Activated CD8-positive, alpha-beta memory T cell treated with anti-CD3 and anti-CD28 coated beads, Interleukin-2, amount 50 U/mL, for 48 hours (primary cell): ENCODE data around the gene RNF213.

Experiments
- DNase-seq: peaks from one replicate; pipeline ENCODE4 v3.0.0-alpha.2; 2020

RNF213 gene

DNA sequence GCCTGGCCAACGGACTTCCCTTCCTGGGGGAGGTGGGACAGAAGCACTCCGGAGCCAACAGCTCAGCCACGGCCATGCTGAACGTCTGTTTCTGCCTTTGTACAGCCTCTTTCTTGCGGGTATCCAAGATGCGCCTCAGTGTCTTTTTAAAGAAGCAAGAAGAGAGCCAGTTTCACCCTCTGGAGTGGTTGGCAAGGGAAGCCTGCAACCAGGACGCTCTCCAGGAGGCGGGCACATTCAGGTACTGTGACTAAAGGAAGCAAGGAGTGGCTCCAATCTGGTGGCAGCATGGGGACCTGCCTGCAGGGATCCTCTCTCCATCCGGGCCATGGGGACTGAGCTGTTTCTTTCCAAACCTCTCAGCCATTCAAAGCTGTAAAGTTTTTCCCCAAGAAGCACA is 93.7 kb downstream of the RNF213 start:
- DNase-seq, result no peak

DNA sequence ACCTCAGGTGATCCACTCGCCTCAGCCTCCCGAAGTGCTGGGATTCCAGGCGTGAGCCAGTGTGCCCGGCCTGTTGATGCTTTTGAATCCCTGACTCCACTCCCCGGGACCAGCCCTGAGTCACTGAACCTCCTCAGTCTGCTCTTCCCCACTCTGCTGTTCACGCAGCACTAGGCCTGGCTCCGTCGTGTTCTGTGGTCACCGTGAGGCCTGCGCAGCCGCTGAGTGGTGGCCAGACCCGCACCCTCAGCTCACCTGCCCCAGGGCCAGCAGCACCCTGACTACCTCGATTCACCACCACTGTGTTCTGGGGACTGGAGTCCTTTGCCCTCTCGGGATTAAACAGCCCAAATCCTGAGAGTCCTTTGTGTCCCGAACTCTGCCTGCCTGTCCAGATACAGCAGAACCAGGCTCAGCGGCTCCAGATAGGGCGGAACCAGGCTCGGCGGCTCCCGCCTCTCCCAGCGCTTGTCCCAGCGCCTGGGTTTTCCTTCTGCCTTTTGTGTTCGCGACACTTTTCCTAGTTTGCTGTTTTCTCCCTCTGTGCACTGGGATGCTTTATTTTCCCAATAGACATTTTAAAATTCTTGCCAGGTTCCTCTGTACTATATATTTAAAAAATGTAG is 95.7 kb downstream of the RNF213 start:
- DNase-seq, result no peak

DNA sequence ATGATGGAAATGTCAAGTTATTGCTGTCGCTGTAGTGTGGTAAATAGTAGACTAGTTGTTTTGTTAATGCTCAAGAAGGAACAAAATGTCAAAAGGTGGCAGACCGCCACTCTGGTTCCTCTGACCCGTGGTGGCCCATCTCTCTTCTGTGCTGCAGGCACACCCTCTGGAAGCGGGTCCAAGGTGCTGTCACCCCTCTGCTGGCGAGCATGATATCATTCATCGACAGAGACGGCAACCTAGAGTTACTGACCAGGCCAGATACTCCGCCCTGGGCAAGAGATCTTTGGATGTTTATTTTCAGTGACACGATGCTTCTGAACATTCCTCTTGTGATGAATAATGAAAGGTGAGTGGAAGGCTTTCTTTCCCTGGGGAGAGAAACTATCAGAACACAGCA is 97.5 kb downstream of the RNF213 start:
- DNase-seq, result no peak

DNA sequence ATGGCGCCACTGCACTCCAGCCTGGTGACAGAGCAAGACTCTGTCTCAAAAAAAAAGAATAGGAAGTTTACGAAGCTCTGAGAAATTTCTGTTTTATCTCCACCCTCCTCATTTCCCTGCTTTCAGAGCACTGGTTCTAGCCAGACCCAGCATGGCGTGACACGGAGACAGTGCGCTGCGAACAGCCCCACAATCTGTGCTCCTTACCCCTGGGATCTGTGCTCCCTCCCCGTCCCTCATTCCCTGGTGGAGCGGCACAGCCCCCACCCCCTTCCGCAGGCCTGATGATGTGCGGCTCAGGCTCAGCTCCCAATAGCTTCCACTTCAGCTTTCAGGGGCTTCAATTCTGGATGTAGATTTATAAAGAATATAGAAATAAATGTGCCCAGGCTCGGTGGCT is 98.2 kb downstream of the RNF213 start:
- no peak for DNase-seq

DNA sequence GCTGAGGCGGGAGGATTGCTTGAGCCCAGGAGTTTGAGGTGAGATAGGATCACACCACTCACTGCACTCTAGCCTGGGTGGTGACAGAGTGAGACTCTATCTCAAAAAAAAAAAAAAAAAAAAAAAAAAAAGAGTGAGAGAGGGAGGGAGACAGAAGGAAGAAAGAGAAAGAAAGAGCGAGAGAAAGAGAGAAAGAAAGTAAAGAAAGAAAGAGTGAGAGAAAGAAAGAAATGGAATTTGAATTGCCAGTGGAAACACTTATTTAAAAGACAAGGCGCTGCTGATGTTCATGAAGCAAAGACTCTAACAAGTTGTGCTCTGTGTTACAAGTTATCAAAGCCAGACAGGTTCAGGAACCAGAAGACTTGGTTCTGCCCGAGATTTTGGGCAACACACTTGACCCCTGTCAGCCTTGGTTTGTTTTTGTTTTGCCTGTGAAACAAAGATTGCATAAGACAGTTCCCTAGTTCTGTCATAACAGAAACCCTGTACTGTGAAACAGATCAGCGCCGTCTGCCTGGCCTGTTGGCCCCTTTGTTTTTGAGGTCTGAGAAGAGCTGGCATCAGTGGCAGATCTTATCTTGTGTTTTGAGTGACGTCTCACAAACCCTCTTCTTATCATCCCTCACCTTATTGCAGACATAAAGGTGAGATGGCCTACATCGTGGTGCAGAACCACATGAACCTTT is 98.9 kb downstream of the RNF213 start:
- DNase-seq, result no peak

DNA sequence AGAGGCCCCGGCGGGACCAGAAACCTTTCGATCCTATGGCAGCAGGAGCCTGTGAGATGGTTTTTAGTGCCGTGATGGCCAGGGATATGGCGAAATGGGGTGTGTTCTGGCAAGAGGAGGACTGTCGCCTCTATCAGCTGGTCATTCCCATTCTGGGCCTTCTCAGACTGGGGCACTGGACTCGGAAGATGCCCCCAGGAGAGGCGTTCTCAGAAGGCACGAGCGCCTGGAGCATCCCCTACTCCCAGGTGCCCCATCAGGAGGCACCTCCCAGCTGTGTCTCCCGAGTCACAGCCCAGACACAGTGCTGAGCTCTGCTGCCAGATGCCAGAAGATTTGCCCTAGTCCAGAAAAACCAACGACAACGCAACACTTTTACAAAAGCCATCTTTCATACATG is 99.7 kb downstream of the RNF213 start:
- DNase-seq, result no peak

DNA sequence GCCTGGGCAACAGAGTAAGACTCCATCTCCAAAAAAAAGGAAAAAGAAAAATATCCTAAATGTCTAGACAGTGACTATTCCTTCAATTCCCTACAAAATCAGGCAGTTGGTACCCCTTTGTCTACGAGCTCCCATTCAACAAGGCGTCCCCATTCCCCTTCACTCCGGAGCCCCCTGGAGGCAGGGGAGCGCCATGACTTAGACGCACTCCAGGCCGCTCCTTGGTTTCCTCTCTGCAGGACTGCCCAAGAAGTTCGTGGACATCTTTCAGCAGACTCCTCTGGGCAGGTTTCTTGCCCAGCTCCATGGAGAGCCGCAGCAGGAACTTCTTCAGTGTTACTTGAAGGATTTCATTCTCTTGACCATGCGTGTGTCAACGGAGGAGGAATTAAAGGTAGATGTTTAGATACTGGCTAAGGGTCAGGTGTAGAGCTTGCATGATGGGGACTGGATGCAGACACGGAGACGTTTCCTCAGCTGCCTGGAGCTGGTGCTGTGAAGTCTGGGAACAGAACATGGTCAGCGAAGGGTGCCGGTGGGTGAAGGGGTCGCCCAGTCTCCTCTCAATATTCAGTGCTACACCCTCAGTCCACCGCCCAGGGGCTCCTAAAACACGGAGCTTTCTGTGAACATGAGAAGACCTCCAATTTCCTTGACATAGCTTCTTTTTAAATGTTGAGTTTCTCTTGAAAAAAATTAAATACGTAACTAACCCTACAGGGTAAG is 101.0 kb downstream of the RNF213 start:
- DNase-seq, result no peak

DNA sequence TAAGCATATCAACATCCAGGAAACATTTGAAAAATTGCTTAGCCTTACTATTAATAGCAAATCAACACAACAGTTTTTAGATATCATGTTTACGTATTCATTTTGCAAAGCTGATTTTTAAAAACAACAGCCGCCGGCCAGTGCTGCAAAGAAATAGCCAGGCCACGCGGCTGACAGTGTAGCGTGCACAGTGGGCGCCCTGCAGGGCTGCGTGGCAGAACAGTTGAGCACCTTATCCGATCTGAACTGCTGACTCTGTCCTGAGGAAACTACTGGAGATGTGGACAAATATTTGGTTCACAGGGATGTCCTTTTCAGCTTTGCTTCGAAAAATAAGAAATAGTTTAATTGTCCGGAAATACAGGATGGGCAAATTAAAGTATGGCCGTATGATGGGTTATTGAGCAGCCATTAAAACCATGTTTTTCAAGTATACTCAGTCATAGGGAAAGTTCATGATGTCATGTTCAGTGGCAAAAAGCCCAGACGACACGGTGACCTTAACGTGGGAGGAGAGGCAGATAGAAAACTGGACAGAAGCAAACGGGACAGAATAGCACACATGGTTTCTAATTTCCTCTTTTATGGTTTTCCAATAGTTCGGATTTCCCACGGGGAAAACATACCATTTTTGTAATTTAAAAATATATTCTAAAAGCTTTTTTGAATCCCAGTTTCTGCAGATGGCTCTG is 101.9 kb downstream of the RNF213 start:
- no peak for DNase-seq

DNA sequence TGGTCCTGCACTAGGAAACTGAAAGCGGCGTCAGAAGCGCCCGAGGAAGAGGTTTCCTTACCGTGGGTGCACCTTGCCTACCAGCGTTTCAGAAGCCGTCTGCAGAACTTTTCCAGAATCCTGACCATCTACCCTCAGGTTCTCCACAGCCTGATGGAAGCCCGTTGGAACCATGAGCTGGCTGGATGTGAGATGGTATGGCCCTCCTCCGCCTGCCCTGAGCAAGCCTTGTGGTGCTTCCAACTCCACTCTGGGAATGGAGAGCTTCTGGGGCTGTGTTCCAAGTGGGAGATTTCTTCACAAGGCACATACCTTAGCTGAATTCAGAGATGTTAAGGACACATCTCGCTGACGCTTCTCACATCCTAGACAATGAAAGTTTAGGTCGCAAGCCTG is 102.5 kb downstream of the RNF213 start:
- no peak for DNase-seq

DNA sequence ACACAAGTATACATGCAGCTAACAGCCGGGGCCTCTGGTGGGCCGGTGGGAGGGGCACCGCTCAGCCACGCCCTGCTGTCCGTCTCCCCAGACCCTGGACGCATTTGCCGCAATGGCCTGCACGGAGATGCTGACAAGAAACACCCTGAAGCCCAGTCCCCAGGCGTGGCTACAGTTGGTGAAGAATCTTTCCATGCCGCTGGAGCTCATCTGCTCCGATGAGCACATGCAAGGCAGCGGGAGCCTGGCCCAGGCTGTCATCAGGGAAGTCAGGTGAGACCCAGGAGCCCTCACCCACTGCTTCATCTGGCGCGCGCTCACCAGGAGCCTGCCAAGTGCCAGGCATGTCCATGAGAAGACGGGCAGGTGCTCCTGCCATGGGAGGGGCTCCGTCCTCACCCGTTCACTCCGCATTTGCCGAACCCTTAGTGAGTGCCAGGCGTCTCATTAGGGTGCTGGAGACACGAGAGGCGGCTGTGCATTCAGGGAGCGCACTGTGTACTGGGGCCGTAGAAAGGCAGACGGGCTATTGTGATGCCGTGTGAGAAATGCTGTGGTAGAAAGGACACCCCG is 103.0 kb downstream of the RNF213 start:
- no peak for DNase-seq

DNA sequence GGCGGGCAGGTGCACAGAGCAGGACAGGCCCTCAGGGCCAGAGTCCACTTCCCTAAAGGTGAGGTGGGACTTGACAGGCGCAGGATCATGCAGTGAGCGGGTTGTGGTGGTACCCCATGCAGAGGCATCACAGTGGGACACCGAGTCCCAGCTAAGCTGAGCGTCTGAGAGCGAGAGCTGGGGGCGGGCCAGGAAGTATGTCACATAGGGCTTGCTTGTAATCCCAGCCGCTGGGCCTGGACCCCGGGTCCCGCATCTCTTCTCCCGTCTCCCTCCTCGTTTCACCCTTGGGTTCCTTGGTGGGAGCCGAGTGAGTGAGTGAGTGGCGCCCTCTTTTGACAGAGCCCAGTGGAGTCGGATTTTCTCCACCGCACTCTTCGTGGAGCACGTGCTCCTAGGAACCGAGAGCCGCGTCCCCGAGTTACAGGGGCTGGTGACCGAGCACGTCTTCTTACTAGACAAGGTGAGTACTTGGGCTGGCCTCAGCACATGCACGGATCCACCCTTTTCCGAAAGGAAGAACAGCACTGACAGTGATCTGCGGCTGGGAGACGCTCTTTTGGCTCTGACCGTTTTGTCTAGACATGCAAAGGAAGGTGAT is 103.5 kb downstream of the RNF213 start:
- no peak for DNase-seq

DNA sequence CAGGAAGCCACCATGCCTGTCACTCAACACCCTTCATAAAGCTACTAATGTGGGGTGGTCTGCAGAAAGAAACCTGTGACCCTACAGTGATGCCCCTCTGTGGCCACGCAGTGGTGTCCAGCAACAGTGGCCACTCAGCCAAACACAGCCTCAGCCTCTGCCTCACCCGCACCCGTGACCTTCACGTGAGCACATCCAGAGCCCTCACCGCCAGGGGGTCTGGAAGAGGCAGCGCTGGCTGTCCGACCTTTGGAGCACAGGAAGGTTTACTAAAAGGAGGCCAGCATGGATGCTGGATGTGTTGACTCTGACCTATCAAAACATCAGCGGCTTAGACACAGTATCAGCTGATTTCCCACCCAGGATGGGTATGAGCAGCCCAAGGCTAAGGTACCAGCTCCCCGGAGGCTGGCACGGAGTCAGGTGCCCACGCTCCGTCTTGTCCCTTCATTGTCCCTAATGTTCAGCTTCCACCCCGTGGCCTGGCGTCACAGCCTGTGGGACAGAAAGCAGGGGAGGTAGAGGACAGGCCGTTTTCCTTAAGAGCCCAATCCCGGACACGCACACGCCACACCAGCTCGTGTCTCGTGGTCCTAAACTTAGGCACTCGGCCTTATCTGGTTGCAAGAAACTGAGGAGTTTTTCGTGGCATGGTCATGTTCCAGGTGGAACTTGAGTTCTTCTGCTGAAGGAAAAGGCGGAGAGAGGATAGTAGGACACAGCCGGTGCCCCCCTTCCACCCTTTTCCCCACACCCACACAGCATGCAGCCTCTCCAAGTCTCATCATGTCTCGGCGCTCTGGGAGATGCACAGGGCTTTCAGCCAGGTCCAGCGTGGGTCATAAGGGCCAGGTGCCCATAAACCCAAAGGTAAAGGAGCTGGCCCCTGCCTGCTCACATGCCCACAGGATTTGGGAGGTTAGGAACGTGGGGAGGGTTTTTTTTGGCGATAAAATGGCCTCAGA is 104.6 kb downstream of the RNF213 start:
- no peak for DNase-seq

DNA sequence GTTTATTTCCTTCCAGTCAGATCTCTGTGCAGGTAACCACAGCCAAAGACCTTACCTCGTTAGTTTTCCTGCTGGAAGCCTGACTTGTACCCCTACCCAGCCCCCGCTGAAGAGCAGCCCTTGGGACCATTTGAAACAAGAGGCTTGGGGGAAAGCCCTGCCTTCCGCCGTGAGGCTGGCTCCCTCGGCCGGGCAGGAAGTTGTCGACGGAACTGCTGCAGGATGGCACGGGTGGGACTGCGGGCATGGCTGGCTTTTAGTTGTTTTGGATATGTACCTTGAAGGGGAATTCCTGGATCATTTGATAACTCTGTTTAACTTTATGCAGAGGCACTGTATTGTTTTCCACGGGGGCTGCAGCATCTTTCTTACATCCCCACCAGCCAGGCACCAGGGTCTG is 105.3 kb downstream of the RNF213 start:
- DNase-seq, result no peak

DNA sequence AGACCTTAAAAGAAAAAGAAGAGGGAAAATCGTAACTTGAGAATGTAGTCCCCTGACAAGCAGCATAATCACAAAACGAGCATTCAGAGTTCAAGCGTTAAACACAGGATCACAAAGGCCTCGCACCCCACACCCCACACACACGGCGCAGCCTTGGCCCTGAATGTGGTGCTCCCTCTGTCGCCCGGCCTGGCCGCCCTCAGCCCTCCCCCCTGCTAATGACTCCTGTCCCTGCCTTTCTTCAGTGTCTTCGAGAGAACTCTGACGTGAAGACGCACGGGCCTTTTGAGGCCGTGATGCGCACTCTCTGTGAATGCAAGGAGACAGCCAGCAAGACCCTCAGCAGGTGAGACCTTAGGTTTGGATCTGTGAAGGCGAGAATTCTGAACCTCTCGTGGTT is 106.9 kb downstream of the RNF213 start:
- no peak for DNase-seq

DNA sequence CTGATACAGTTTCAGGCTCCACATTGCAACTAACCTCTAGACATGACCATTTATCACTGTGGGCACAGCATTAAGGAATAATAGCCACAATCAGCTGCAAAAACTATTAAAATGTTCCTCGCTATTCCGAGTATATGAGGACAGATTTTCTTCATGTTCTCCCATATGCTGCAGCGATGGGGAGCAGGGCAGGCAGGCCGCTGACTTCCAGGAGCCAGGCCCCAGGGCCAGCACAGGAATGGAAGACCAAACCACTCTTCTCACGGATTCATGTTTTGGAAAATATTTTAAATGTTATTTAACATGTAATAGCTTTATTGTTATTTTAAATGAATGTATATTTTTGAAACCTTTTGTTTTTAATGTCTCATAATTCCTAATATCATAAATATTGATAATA is 110.5 kb downstream of the RNF213 start:
- DNase-seq, result no peak

DNA sequence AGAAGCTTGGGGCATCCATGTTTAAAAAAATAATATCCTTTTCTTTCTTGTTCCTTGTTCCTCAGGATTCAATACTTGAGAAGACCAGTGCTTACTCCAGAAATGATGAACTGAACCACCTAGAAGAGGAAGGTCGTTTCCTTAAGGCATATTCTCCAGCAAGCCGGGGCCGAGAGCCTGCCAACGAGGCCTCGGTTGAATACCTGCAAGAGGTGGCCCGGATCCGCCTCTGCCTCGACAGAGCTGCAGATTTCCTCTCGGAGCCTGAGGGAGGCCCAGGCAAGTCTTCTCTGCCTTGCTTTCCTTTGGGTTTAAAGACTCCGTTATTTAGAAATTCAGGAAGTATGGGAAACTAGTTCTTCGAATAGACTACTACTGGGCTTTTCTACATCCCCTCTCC is 111.8 kb downstream of the RNF213 start:
- DNase-seq, result no peak

DNA sequence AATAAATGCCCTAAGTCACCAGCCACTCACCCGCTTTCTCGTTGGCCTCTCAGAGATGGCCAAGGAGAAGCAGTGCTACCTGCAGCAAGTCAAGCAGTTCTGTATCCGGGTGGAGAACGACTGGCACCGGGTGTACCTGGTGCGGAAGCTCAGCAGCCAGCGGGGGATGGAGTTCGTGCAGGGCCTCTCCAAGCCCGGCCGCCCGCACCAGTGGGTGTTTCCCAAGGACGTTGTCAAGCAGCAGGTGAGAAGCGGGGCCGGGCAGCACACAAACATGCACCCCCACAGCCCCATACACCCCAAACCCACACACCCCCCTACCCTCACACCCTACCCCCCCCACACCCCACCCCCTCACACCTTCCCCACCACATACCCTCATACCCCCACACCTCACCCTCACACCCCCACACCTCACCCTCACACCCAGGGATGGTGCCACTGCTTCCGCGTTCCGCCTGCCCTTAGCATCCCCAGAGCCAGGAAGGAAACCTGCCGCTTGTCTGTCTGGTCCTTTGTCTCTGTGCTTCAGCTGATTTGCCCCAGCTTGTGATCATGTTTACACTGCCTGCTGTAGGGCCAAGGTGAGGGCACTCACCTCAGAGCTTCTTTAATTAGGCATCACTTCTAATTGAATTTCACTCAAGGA is 112.4 kb downstream of the RNF213 start:
- DNase-seq, result no peak

DNA sequence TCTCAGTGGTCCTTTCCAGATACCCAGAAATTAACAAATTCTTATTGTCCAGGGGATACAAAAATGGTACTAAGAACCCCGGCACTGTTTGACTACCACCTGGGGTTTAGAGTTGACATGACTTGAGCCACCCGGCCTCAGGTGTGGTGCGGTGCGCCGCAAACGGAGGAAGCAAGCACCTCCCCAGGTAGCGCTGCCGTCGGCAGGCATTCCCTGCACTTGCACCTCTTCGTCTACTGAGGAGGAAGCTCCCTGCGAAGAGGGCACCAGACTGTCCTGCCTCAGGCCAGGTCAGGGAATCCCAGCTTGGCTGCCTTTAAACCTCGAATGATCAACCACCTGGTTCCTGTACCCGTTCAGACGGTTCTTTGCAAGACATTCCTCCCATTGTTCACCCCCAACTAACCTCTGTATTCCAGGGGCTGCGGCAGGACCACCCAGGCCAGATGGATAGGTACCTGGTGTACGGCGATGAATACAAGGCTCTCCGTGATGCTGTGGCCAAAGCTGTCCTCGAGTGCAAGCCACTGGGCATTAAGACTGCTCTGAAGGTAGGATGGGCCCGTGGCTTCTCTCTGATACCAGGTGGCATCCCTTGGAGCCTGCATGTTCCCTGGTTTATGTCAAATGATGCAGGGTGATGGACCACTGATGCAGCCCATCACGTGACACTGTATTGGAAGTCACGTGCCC is 113.5 kb downstream of the RNF213 start:
- no peak for DNase-seq

DNA sequence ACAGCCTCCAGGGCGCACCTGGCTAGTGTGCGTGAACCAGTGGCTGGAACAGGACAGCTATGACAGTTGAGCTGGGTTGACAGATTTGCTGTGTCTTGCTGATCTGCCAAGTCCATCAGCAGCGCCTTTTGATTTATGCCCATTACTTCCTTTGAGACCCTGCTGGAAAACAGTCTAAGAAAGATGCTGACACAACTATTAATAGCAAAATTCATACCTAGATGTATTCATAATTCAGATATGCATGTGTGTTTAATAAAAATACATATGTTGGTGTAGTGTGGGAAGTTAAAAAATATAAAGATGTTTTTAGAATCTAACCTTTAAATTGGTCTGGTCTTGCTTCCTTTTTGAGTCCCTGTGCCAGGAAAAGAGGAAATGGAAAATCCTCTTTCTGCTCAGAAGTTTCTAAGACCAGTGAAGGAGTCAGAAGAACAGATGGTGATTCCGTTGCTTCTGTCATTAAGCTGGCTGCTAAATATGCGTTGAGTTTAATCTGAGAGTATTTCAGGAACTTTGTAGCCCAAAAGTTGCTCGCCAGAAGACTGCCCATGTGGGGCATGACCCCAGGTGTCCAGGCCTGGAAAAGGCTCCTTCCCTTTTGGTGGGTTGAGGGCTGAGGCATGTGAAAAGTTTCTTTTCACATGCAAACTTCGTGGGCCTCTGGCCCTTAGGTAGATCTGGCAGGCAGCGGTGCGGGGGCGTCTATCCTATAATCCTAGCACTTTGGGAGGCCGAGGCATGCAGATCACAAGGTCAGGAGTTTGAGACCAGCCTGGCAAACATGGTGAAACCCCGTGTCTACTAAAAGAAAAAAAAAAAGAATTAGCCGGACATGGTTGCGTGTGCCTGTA is 114.3 kb downstream of the RNF213 start:
- DNase-seq, result no peak

DNA sequence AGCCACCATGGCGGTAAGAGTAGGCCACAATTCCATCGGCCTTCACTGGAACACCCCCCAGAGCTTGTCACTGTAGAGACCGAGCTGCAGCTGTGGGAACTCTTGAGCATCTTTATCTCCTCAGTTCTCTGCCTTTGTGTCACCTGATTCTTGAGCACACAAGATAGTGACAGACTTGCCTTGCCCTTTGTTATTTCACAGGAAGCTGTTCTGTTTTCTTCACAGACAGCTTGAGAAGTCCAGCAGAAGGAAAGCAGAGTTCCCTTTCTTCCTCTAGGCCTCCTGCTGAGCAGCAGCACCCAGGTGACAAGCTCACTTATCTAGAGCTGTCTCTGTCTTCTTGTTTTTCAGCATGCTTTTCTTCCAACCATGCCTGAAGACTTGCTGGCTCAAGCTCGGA is 115.9 kb downstream of the RNF213 start:
- no peak for DNase-seq
